ENCODE results near the gene CNNM1.

CNNM1 gene

GRCh38 chr10:99396471-99396870, 67.3 kb downstream of the CNNM1 start:
- TF ChIP-seq POLR2AphosphoS5 (IDR thresholded peaks at IDR 0.05; ENCODE audit: low read depth, low read length) (no peak), TAF1 (IDR thresholded peaks at IDR 0.05; ENCODE audit: borderline replicate concordance, low read depth, low read length) (no peak), POLR2A (IDR thresholded peaks at IDR 0.05; ENCODE audit: low read depth, low read length) (no peak)
- no peak for DNase-seq (ENCODE audit: insufficient read length)
- FAIRE-seq = no peak

- FAIRE-seq (no peak), DNase-seq (ENCODE audit: insufficient read length) (no peak)
- TF ChIP-seq POLR2AphosphoS5 (IDR thresholded peaks at IDR 0.05; ENCODE audit: low read depth, low read length) (no peak), TAF1 (IDR thresholded peaks at IDR 0.05; ENCODE audit: borderline replicate concordance, low read depth, low read length) (no peak), POLR2A (IDR thresholded peaks at IDR 0.05; ENCODE audit: low read depth, low read length) (no peak)
Observed at GRCh38 chr10:99399664-99400063, 70.5 kb downstream of the CNNM1 start.

GRCh38 chr10:99403674-99404073, 74.5 kb downstream of the CNNM1 start:
- no peak for DNase-seq (ENCODE audit: insufficient read length)
- FAIRE-seq = no peak
- TF ChIP-seq TAF1 (IDR thresholded peaks at IDR 0.05; ENCODE audit: borderline replicate concordance, low read depth, low read length) (no peak), POLR2A (IDR thresholded peaks at IDR 0.05; ENCODE audit: low read depth, low read length) (no peak), POLR2AphosphoS5 (IDR thresholded peaks at IDR 0.05; ENCODE audit: low read depth, low read length) (no peak)

GRCh38 chr10:99406149-99406548, 77.0 kb downstream of the CNNM1 start:
- DNase-seq (ENCODE audit: insufficient read length) (no peak), FAIRE-seq (no peak)
- no peak for TF ChIP-seq TAF1 (IDR thresholded peaks at IDR 0.05; ENCODE audit: borderline replicate concordance, low read depth, low read length)
- TF ChIP-seq POLR2A (IDR thresholded peaks at IDR 0.05; ENCODE audit: low read depth, low read length) = no peak
- TF ChIP-seq POLR2AphosphoS5 (IDR thresholded peaks at IDR 0.05; ENCODE audit: low read depth, low read length) = no peak

- DNase-seq (ENCODE audit: insufficient read length) (no peak), FAIRE-seq (no peak)
- no peak for TF ChIP-seq POLR2AphosphoS5 (IDR thresholded peaks at IDR 0.05; ENCODE audit: low read depth, low read length)
Observed at GRCh38 chr10:99410146-99410545, 81.0 kb downstream of the CNNM1 start.

- FAIRE-seq (no peak), DNase-seq (ENCODE audit: insufficient read length) (no peak)
- TF ChIP-seq TAF1 (IDR thresholded peaks at IDR 0.05; ENCODE audit: borderline replicate concordance, low read depth, low read length) (no peak), POLR2A (IDR thresholded peaks at IDR 0.05; ENCODE audit: low read depth, low read length) (no peak), POLR2AphosphoS5 (IDR thresholded peaks at IDR 0.05; ENCODE audit: low read depth, low read length) (no peak)
Observed at GRCh38 chr10:99410876-99411275, 81.7 kb downstream of the CNNM1 start.

- DNase-seq (ENCODE audit: insufficient read length) (no peak), FAIRE-seq (no peak)
- TF ChIP-seq POLR2A (IDR thresholded peaks at IDR 0.05; ENCODE audit: low read depth, low read length) (no peak), POLR2AphosphoS5 (IDR thresholded peaks at IDR 0.05; ENCODE audit: low read depth, low read length) (no peak), TAF1 (IDR thresholded peaks at IDR 0.05; ENCODE audit: borderline replicate concordance, low read depth, low read length) (no peak)
Observed at GRCh38 chr10:99411546-99411945, 82.4 kb downstream of the CNNM1 start.

GRCh38 chr10:99412099-99412498, 82.9 kb downstream of the CNNM1 start:
- no peak for TF ChIP-seq POLR2AphosphoS5 (IDR thresholded peaks at IDR 0.05; ENCODE audit: low read depth, low read length)
- no peak for TF ChIP-seq POLR2A (IDR thresholded peaks at IDR 0.05; ENCODE audit: low read depth, low read length)
- TF ChIP-seq TAF1 (IDR thresholded peaks at IDR 0.05; ENCODE audit: borderline replicate concordance, low read depth, low read length) = no peak
- DNase-seq (ENCODE audit: insufficient read length) (no peak), FAIRE-seq (no peak)

GRCh38 chr10:99418910-99419624, 89.9 kb downstream of the CNNM1 start:
- no peak for FAIRE-seq
- TF ChIP-seq TAF1 (IDR thresholded peaks at IDR 0.05; ENCODE audit: borderline replicate concordance, low read depth, low read length) = no peak
- no peak for TF ChIP-seq POLR2AphosphoS5 (IDR thresholded peaks at IDR 0.05; ENCODE audit: low read depth, low read length)
- TF ChIP-seq POLR2A (IDR thresholded peaks at IDR 0.05; ENCODE audit: low read depth, low read length) = no peak

GRCh38 chr10:99419688-99420087, 90.5 kb downstream of the CNNM1 start:
- TF ChIP-seq POLR2AphosphoS5 (IDR thresholded peaks at IDR 0.05; ENCODE audit: low read depth, low read length) (no peak), TAF1 (IDR thresholded peaks at IDR 0.05; ENCODE audit: borderline replicate concordance, low read depth, low read length) (no peak), POLR2A (IDR thresholded peaks at IDR 0.05; ENCODE audit: low read depth, low read length) (no peak)
- FAIRE-seq = no peak
- no peak for DNase-seq (ENCODE audit: insufficient read length)

More at GRCh38 chr10:99418910-99419624, 89.9 kb downstream of the CNNM1 start:
- DNase-seq (ENCODE audit: insufficient read length) = no peak

- no peak for FAIRE-seq
- TF ChIP-seq POLR2A (IDR thresholded peaks at IDR 0.05; ENCODE audit: low read depth, low read length) (no peak), TAF1 (IDR thresholded peaks at IDR 0.05; ENCODE audit: borderline replicate concordance, low read depth, low read length) (no peak), POLR2AphosphoS5 (IDR thresholded peaks at IDR 0.05; ENCODE audit: low read depth, low read length) (no peak)
- DNase-seq (ENCODE audit: insufficient read length) = no peak
Observed at GRCh38 chr10:99421233-99421739, 92.1 kb downstream of the CNNM1 start.

- no peak for DNase-seq (ENCODE audit: insufficient read length)
- no peak for FAIRE-seq
- TF ChIP-seq POLR2AphosphoS5 (IDR thresholded peaks at IDR 0.05; ENCODE audit: low read depth, low read length) (no peak), POLR2A (IDR thresholded peaks at IDR 0.05; ENCODE audit: low read depth, low read length) (no peak), TAF1 (IDR thresholded peaks at IDR 0.05; ENCODE audit: borderline replicate concordance, low read depth, low read length) (no peak)
Observed at GRCh38 chr10:99422529-99423096, 93.5 kb downstream of the CNNM1 start.
